HepG2 (cell line): ENCODE data around the gene PSMA7. TPM values are rescaled to one million over a fixed set of nuclear protein-coding genes. Genes with fewer than 3 reads are reported as not detected.
A peak's percentile ranks its signal among the peaks of the same experiment; 100 is the strongest.

ENCODE experiments used
- CHD2 ChIP-seq: IDR thresholded peaks from 2 replicates; pipeline ENCODE4 v1.6.1; 2011; ENCODE audit warnings: low read depth, low read length, improper control_type of control experiment
- HDAC6 ChIP-seq: fragments of 200-600 bp; sonication (generic); IDR thresholded peaks from 2 replicates; pipeline ENCODE4 v1.7.0; 2017; ENCODE audit warnings: mild to moderate bottlenecking, antibody characterized with exemption, low read length, low read depth
- HNF1B ChIP-seq: sonication (generic); formaldehyde crosslinking; IDR thresholded peaks from 2 replicates; pipeline ENCODE4 v1.5.1; 2020; ENCODE audit warnings: mild to moderate bottlenecking, moderate library complexity, missing genetic modification reagents
- HOXD1 ChIP-seq: sonication (generic); formaldehyde crosslinking; IDR thresholded peaks from 2 replicates; pipeline ENCODE4 v1.5.0; 2020; ENCODE audit warnings: missing genetic modification reagents
- JUNB ChIP-seq: sonication (generic); formaldehyde crosslinking; IDR thresholded peaks from 2 replicates; pipeline ENCODE4 v1.8.0; 2022; ENCODE audit warnings: missing genetic modification reagents, mild to moderate bottlenecking, borderline replicate concordance
- MAFK ChIP-seq, 2 experiments: IDR thresholded peaks in 1 of 2; conservative IDR thresholded peaks in 1 of 2; 2 replicates each; pipeline ENCODE4 v1.6.1; 2011; ENCODE audit warnings: improper control_type of control experiment in 2 of 2, low read length in 2 of 2
- MBNL3 ChIP-seq: fragments of 250-450 bp; sonication (Bioruptor Pico); conservative IDR thresholded peaks from 2 replicates; pipeline ENCODE4 v1.8.0; 2022; ENCODE audit warnings: mild to moderate bottlenecking, inconsistent platforms
- MED1 ChIP-seq: sonication (generic); formaldehyde crosslinking; IDR thresholded peaks from 2 replicates; pipeline ENCODE4 v1.4.0; 2020; ENCODE audit warnings: missing genetic modification reagents
- NFE2L2 ChIP-seq: fragments of 150-350 bp; IDR thresholded peaks from 2 replicates; pipeline ENCODE4 v1.6.1; 2014; ENCODE audit warnings: low read length
- NFIC ChIP-seq: IDR thresholded peaks from 2 replicates; pipeline ENCODE4 v1.6.1; 2012; ENCODE audit warnings: mild to moderate bottlenecking, low read length, inconsistent platforms
- RBM39 ChIP-seq: fragments of 200-400 bp; formaldehyde crosslinking; IDR thresholded peaks from one replicate; pipeline ENCODE4 v1.6.1; 2018; ENCODE audit warnings: antibody characterized with exemption, mild to moderate bottlenecking, low read depth, low read length; ENCODE audit not compliant: poor library complexity, severe bottlenecking
- RERE ChIP-seq: IDR thresholded peaks from 2 replicates; pipeline ENCODE4 v1.6.1; 2016; ENCODE audit warnings: low read depth, missing genetic modification reagents, missing compliant biosample characterization
- RFXAP ChIP-seq: sonication (generic); formaldehyde crosslinking; IDR thresholded peaks from 2 replicates; pipeline ENCODE4 v1.4.0; 2020; ENCODE audit warnings: missing genetic modification reagents, borderline replicate concordance
- SKI ChIP-seq: fragments of 450-650 bp; IDR thresholded peaks from one replicate; pipeline ENCODE4 v1.6.1; 2018; ENCODE audit warnings: mild to moderate bottlenecking; ENCODE audit not compliant: partially characterized antibody
- SOX5 ChIP-seq: IDR thresholded peaks from 2 replicates; pipeline ENCODE4 v1.6.1; 2016; ENCODE audit warnings: borderline replicate concordance
- STAT5B ChIP-seq: sonication (generic); formaldehyde crosslinking; IDR thresholded peaks from 2 replicates; pipeline ENCODE4 v1.4.0; 2020; ENCODE audit warnings: missing genetic modification reagents
- TARDBP ChIP-seq: sonication (generic); formaldehyde crosslinking; IDR thresholded peaks from 2 replicates; pipeline ENCODE4 v1.8.0; 2022; ENCODE audit warnings: mild to moderate bottlenecking, missing genetic modification reagents
- ZMAT5 ChIP-seq: sonication (generic); formaldehyde crosslinking; IDR thresholded peaks from 2 replicates; pipeline ENCODE4 v1.5.0; 2020; ENCODE audit warnings: mild to moderate bottlenecking, low read depth, missing genetic modification reagents, borderline replicate concordance
- ZNF143 ChIP-seq: sonication (generic); formaldehyde crosslinking; IDR thresholded peaks from 2 replicates; pipeline ENCODE4 v1.4.0; 2020; ENCODE audit warnings: missing genetic modification reagents
- ZNF362 ChIP-seq: sonication (generic); formaldehyde crosslinking; IDR thresholded peaks from 2 replicates; pipeline ENCODE4 v1.4.0; 2020; ENCODE audit warnings: missing genetic modification reagents, mild to moderate bottlenecking, borderline replicate concordance
- ZNF414 ChIP-seq: sonication (generic); formaldehyde crosslinking; IDR thresholded peaks from 2 replicates; pipeline ENCODE4 v1.5.0; 2020; ENCODE audit warnings: missing genetic modification reagents
- polyA plus RNA-seq, 8 experiments: library from polyadenylated mRNA; depleted of rRNA in 3 of 8; stranded (reverse) in 7 of 8; unstranded in 1 of 8; fragments of >200 nt; fragmentation: Illumina TruSeq in 4 of 8; extraction: Trizol in 4 of 8; gene quantifications; 2 replicates each; pipeline versions ENCODE4 v1.2.1 to v1.2.3, GENCODE V29; 2011 to 2016; ENCODE audit warnings: low read depth in 4 of 8, missing spikeins in 1 of 8, mixed read lengths in 1 of 8; ENCODE audit not compliant: insufficient read depth in 1 of 8
- total RNA-seq, 5 experiments: library from RNA; depleted of rRNA; stranded (reverse); fragments of >200 nt; fragmentation: Illumina TruSeq; extraction: Trizol; gene quantifications; 2 replicates each; pipeline ENCODE4 v1.2.3, GENCODE V29; 2016; ENCODE audit warnings: low read depth in 1 of 5

The PSMA7 gene
- total and polyA plus RNA-seq, 2 of the 13 experiments (the other 11 are each of a cell fraction or from before 2014, with no cell fraction given), result 531 to 631 TPM

GRCh38 chr20:62146019-62146755 lies 3.0 kb upstream of the PSMA7 start (continued):
- TF ChIP-seq CHD2 (no peak), MBNL3 (CRISPR knock-in tag) (no peak), RERE (CRISPR knock-in tag) (no peak), ZNF414 (CRISPR knock-in tag) (no peak), ZNF143 (CRISPR knock-in tag) (0 out of 2 replicates have a peak, but pooled peaks have one; percentile 0), MAFK (conservative IDR thresholded peaks at IDR 0.05 in 1 of 2, IDR thresholded peaks at IDR 0.05 in 1 of 2; ENCODE audit: low read length in 2 of 2) (no peak), RFXAP (CRISPR knock-in tag) (0 out of 2 replicates have a peak, but pooled peaks have one; percentile 36), HNF1B (CRISPR knock-in tag) (peak; percentile 57; the same call in 1 of the 2 replicates), NFIC (no peak), JUNB (CRISPR knock-in tag) (no peak), STAT5B (CRISPR knock-in tag) (0 out of 2 replicates have a peak, but pooled peaks have one; percentile 13), ZMAT5 (no peak), NFE2L2 (no peak), ZNF362 (CRISPR knock-in tag) (peak; percentile 93), HOXD1 (CRISPR knock-in tag) (no peak), TARDBP (peak; percentile 90), SKI (peak; percentile 50), MED1 (CRISPR knock-in tag) (peak; percentile 44), SOX5 (CRISPR knock-in tag) (peak; percentile 75), RBM39 (peak; percentile 47), HDAC6 (no peak)
